Vagina (tissue), 2 donors: ENCODE results near the gene ARL3. TPM values are rescaled to one million over a fixed set of nuclear protein-coding genes. Genes with fewer than 3 reads are reported as not detected.

ENCODE experiments used
- DNase-seq, 2 donors: peaks; one replicate each; pipeline ENCODE4 v3.0.0-alpha.2; 2017; ENCODE audit errors: extremely low spot score in 2 of 2
- H3K27ac ChIP-seq: fragments of 200-600 bp; sonication (generic); one replicate; pipeline ENCODE4 v1.5.1; 2019
- H3K27me3 ChIP-seq: fragments of 200-600 bp; sonication (generic); one replicate; pipeline ENCODE4 v1.5.1; 2019
- H3K36me3 ChIP-seq, 2 donors: fragments of 200-600 bp; sonication (generic); one replicate each; pipeline ENCODE4 v1.5.1; 2017 to 2019
- H3K4me1 ChIP-seq: fragments of 200-600 bp; sonication (generic); one replicate; pipeline ENCODE4 v1.5.1; 2019
- H3K4me3 ChIP-seq, 2 donors: fragments of 200-600 bp; sonication (generic); 1 replicate in 1 of 2; 2 replicates in 1 of 2; pipeline ENCODE4 v1.5.1; 2016 to 2019
- H3K9me3 ChIP-seq: fragments of 200-600 bp; sonication (generic); one replicate; pipeline ENCODE4 v1.5.1; 2019
- POLR2A ChIP-seq, 2 donors: fragments of 450-650 bp; IDR thresholded peaks; one replicate each; pipeline ENCODE4 v1.6.1; 2017; ENCODE audit warnings: antibody characterized with exemption in 2 of 2, mild to moderate bottlenecking in 2 of 2, moderate library complexity in 2 of 2
- POLR2AphosphoS5 ChIP-seq, 2 donors: sonication (generic); formaldehyde crosslinking; IDR thresholded peaks; one replicate each; pipeline ENCODE4 v1.9.0; 2017; ENCODE audit warnings: antibody characterized with exemption in 2 of 2, mild to moderate bottlenecking in 2 of 2, low read depth in 1 of 2; ENCODE audit not compliant: insufficient read depth in 1 of 2
- intact Hi-C: fragments of 100-400 bp; cut with DNase I; formaldehyde crosslinking; loops from one replicate; pipeline ENCODE4 v1.15.1; 2023
- total RNA-seq: library from RNA; depleted of rRNA; stranded (reverse); fragments of >200 nt; gene quantifications from one replicate; pipeline ENCODE4 v1.2.3, GENCODE V29; 2016
- TF ChIP-seq, protein P1 (sequence below), 3 experiments: fragments of 450-650 bp in 2 of 3; fragments of 200-600 bp in 1 of 3; sonication (generic) in 1 of 3; IDR thresholded peaks; one replicate each; pipeline ENCODE4 v1.5.1; 2017 to 2019; ENCODE audit warnings: antibody characterized with exemption in 3 of 3, mild to moderate bottlenecking in 2 of 3, moderate library complexity in 2 of 3

ARL3 gene
- total RNA-seq, 1 donor from 2014 or later: 7.4 TPM

DNA sequence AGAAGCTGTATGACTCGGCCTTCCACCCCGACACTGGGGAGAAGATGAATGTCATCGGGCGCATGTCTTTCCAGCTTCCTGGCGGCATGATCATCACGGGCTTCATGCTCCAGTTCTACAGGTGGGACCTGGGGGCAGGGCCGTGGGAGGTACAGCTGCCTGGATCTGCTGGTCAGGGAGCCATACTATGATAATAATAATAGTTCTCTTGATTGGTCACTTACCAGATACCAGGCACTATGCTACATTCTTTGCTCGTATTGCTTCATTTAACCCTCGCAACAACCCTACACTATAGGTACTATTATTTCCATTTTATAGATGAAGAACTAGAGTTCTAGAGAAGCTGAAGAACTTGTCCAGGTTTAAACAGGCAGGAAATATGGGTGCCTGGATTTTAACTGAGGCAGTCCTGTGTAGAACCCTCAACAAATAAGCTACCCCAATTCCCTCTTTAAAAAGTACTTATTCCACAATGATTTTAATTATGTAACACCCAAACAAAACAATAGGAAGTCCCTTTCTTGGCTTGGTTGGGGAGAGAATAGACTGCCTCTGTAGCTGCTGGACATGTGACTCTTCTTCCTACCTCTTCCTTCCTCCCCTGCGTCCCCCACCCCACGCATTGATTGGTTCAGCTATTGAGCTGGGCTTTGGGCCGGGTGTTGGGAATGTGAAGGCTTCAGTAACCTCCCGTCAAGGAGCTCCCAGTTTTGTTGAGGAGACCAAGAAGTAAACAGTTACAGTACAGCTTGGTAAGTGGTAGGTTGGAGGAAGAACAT lies 13.0 kb upstream of the ARL3 start:
- no peak for DNase-seq
- no peaks in the 10 kb centered on the region for H3K27me3 ChIP-seq
- no peaks in the 10 kb centered on the region for H3K4me1 ChIP-seq
- intact Hi-C loops: loop anchor here (5.0 kb wide), 1 partner anchor 170 kb away; no protein-coding TSS in a partner anchor
- H3K36me3 ChIP-seq: peaks cover 0 to 14% of the 10 kb centered on the region in 2 donors
- H3K9me3 ChIP-seq: no peaks in the 10 kb centered on the region
- no peak overlapping the region for H3K4me3 ChIP-seq
- H3K27ac ChIP-seq: no peak overlapping the region
- TF ChIP-seq POLR2AphosphoS5 (IDR thresholded peaks at IDR 0.05; ENCODE audit: insufficient read depth in 1 of 2, low read depth in 1 of 2) (no peak), POLR2A (IDR thresholded peaks at IDR 0.05) (no peak)
- TF ChIP-seq, protein P1, sequence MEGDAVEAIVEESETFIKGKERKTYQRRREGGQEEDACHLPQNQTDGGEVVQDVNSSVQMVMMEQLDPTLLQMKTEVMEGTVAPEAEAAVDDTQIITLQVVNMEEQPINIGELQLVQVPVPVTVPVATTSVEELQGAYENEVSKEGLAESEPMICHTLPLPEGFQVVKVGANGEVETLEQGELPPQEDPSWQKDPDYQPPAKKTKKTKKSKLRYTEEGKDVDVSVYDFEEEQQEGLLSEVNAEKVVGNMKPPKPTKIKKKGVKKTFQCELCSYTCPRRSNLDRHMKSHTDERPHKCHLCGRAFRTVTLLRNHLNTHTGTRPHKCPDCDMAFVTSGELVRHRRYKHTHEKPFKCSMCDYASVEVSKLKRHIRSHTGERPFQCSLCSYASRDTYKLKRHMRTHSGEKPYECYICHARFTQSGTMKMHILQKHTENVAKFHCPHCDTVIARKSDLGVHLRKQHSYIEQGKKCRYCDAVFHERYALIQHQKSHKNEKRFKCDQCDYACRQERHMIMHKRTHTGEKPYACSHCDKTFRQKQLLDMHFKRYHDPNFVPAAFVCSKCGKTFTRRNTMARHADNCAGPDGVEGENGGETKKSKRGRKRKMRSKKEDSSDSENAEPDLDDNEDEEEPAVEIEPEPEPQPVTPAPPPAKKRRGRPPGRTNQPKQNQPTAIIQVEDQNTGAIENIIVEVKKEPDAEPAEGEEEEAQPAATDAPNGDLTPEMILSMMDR (IDR thresholded peaks at IDR 0.05): no peak

DNA sequence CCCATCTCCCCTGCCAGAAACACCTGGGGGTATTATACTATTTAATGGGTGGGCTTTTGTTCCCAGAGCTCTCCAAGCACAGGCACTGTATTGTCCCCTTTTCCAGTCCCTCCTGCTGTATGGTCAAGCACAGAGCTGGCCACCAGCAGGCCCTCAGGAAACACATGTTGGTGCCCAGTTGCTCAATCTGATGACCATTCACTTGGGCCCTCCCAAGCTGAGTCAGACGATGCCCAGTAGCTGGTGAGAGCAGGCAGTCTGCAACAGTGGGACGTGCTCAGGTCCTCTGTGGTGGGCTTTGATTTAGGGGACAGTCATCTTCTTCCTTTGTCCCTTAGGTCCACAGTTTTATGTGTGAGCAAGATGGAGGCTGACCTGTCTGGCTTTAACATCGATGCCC lies 12.1 kb upstream of the ARL3 start:
- Histone ChIP-seq H3K4me3 (no peak overlapping the region), H3K4me1 (no peaks in the 10 kb centered on the region), H3K27me3 (no peaks in the 10 kb centered on the region), H3K9me3 (no peaks in the 10 kb centered on the region), H3K27ac (no peak overlapping the region), H3K36me3 (peaks cover 0 to 14% of the 10 kb centered on the region in 2 donors)
- no peak for TF ChIP-seq POLR2A (IDR thresholded peaks at IDR 0.05)
- TF ChIP-seq, protein P1 (IDR thresholded peaks at IDR 0.05): no peak
- no peak for TF ChIP-seq POLR2AphosphoS5 (IDR thresholded peaks at IDR 0.05; ENCODE audit: insufficient read depth in 1 of 2, low read depth in 1 of 2)
- intact Hi-C loops: loop anchor here (5.0 kb wide), 1 partner anchor 171 kb away; no protein-coding TSS in a partner anchor
- DNase-seq: no peak

DNA sequence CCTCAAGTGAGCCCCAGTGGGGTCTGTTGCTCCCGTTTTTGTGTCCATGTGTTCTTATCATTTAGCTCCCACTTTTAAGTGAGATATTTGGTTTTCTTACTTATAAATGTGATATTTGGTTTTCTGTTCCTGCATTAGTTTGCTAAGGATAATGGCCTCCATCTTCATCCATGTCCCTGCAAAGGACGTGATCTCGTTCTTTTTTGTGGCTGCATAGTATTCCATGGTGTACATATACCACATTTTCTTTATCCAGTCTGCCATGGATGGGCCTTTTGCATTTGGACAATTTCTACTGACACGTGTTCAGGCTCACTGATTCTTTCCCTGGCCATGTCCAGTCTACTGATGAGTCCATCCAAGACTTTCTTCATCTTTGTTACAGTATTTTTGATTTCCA lies 9.8 kb upstream of the ARL3 start:
- TF ChIP-seq, protein P1 (IDR thresholded peaks at IDR 0.05): no peak
- TF ChIP-seq POLR2A (IDR thresholded peaks at IDR 0.05) (no peak), POLR2AphosphoS5 (IDR thresholded peaks at IDR 0.05; ENCODE audit: insufficient read depth in 1 of 2, low read depth in 1 of 2) (no peak)
- Histone ChIP-seq H3K27me3 (no peaks in the 10 kb centered on the region), H3K4me1 (no peaks in the 10 kb centered on the region), H3K9me3 (no peaks in the 10 kb centered on the region), H3K27ac (no peak overlapping the region), H3K4me3 (no peak overlapping the region), H3K36me3 (peaks cover 0 to 14% of the 10 kb centered on the region in 2 donors)
- intact Hi-C loops: no loop called here
- DNase-seq: no peak

DNA sequence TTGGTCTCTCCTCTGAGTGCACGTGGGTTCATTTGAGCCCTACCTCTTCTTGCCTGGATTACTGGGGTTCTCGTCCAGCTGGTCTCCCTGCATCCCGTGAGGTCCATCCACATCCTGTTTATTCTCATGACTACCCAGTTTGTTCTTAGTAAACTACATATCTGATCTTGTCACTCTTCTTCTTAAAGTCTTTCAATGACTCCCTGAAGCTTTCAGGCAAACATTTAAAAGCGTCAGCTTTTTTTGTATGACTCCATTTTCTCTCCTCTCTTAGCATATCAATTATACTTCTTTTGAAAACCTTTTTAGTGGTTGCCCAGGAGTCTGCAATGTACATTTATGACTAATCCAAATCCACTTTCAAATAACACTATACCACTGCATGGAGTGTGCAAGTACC lies 7.8 kb upstream of the ARL3 start:
- H3K4me1 ChIP-seq: peaks cover 4% of the 10 kb centered on the region
- H3K9me3 ChIP-seq: no peaks in the 10 kb centered on the region
- H3K4me3 ChIP-seq: no peak overlapping the region
- intact Hi-C loops: no loop called here
- no peak overlapping the region for H3K27ac ChIP-seq
- DNase-seq: no peak
- TF ChIP-seq POLR2AphosphoS5 (IDR thresholded peaks at IDR 0.05; ENCODE audit: insufficient read depth in 1 of 2, low read depth in 1 of 2): no peak
- TF ChIP-seq, protein P1 (IDR thresholded peaks at IDR 0.05): no peak
- no peak for TF ChIP-seq POLR2A (IDR thresholded peaks at IDR 0.05)
- peaks cover 0 to 6% of the 10 kb centered on the region in 2 donors for H3K36me3 ChIP-seq
- H3K27me3 ChIP-seq: no peaks in the 10 kb centered on the region

DNA sequence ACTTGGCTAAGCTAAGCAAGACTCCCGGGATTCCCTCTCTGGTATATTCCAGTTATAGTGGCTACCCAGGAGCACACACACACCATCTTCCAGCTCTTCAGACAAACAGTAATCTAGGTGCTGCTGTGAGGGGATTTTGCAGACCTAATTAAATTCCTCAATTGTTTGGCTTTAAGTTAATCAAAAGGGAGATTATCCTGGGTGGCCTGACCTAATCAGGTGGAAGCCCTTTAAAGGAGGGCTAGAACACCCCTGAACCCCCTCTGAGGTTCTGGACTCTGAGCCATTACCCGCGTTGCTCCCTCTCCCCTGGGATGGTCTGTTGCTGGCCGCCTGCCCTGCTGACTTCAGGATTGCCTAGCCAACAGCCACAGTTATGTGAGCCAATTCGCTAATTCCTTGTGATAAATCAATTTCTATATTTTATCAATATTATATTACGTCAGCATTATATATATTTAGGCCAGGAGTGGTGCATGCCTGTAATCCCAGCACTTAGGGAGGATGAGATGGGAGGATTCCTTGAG lies 6.6 kb upstream of the ARL3 start:
- TF ChIP-seq, protein P1 (IDR thresholded peaks at IDR 0.05): no peak
- TF ChIP-seq POLR2A (IDR thresholded peaks at IDR 0.05) (no peak), POLR2AphosphoS5 (IDR thresholded peaks at IDR 0.05; ENCODE audit: insufficient read depth in 1 of 2, low read depth in 1 of 2) (no peak)
- DNase-seq: no peak
- H3K4me1 ChIP-seq: peaks cover 6% of the 10 kb centered on the region
- H3K36me3 ChIP-seq: no peaks in the 10 kb centered on the region
- H3K27me3 ChIP-seq: no peaks in the 10 kb centered on the region
- intact Hi-C loops: no loop called here
- no peak overlapping the region for H3K27ac ChIP-seq
- no peaks in the 10 kb centered on the region for H3K9me3 ChIP-seq
- no peak overlapping the region for H3K4me3 ChIP-seq
